Measurements from ENCODE around the gene MAT2B. TPM values are rescaled to one million over a fixed set of nuclear protein-coding genes. Genes with fewer than 3 reads are reported as not detected.
A peak's percentile ranks its signal among the peaks of the same experiment; 100 is the strongest.

MAT2B gene
- total RNA-seq, 4 donors from 2014 or later = 20.8 to 55.3 (median 44.8) TPM

- Histone ChIP-seq H3K9me3 (no peaks in the 10 kb centered on the region), H3K36me3 (no peaks in the 10 kb centered on the region), H3K4me3 (peak overlapping the region; percentile 74 to 94 (median 86)), H3K4me1 (peaks cover 0 to 80% (median 37%) of the 10 kb centered on the region in 3 donors), H3K27ac (peak overlapping the region; percentile 97 to 100 (median 99)), H3K27me3 (no peaks in the 10 kb centered on the region)
- intact Hi-C loops (cut with DNase I) = no loop called here
- no peak for DNase-seq
- TF ChIP-seq POLR2A (IDR thresholded peaks at IDR 0.05) (no peak), CTCF (IDR thresholded peaks at IDR 0.05) (no peak)
- 0 to 1% methylated on average over 8 of the region's 8 CpGs for whole genome bisulfite sequencing, 2 donors
Measured at GRCh38 chr5:163506726-163507125, 1.3 kb downstream of the MAT2B start.

GRCh38 chr5:163508753-163509152 lies 3.3 kb downstream of the MAT2B start:
- peak overlapping the region in 3 of 4 donors; percentile 33 to 93 (median 79) for H3K4me3 ChIP-seq
- 13 to 16% methylated on average over 5 of the region's 5 CpGs for WGBS, 2 donors
- no peak for DNase-seq
- no peaks in the 10 kb centered on the region for H3K9me3 ChIP-seq
- no peak for TF ChIP-seq CTCF (IDR thresholded peaks at IDR 0.05)
- TF ChIP-seq POLR2A (IDR thresholded peaks at IDR 0.05) = no peak
- intact Hi-C loops (cut with DNase I) = no loop called here
- peaks cover 0 to 79% (median 36%) of the 10 kb centered on the region in 3 donors for H3K4me1 ChIP-seq
- H3K36me3 ChIP-seq = peaks cover 0 to 20% (median 0%) of the 10 kb centered on the region in 3 donors
- H3K27ac ChIP-seq = peak overlapping the region; percentile 84 to 100 (median 98)
- H3K27me3 ChIP-seq = no peaks in the 10 kb centered on the region

- no peak for DNase-seq
- peaks cover 0 to 73% (median 34%) of the 10 kb centered on the region in 3 donors for H3K4me1 ChIP-seq
- WGBS, 2 donors = 4 to 10% methylated on average over 7 of the region's 7 CpGs
Measured at GRCh38 chr5:163509291-163509951, 4.0 kb downstream of the MAT2B start.

DNA sequence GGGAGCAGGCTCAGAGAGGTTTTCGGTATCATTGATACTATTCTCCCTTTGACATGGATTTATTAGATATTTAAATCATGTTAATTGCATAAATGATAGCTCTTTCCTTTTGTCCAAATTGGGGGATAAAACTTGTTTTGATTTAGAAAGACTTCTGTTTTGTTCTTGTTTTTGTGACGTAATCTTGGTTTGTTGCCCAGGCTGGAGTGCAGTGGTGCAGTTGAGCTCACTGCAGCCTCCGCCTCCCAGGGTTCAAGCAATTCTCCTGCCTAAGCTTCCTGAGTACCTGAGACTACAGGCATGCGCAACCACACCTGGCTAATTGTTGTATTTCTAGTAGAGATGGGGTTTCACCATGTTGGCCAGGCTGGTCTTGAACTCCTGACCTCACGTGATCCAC lies 7.1 kb downstream of the MAT2B start:
- Histone ChIP-seq H3K27ac (no peak overlapping the region), H3K27me3 (no peaks in the 10 kb centered on the region), H3K36me3 (peaks cover 5 to 57% (median 8%) of the 10 kb centered on the region in 3 donors), H3K4me3 (no peak overlapping the region), H3K9me3 (no peaks in the 10 kb centered on the region), H3K4me1 (peaks cover 0 to 55% (median 32%) of the 10 kb centered on the region in 3 donors)
- TF ChIP-seq POLR2A (IDR thresholded peaks at IDR 0.05) = no peak
- DNase-seq = no peak
- intact Hi-C loops (cut with DNase I) = loop anchor here (10.0 kb wide), 1 partner anchor 58 kb away; no protein-coding TSS in a partner anchor
- WGBS, 2 donors = 83 to 84% methylated on average over 5 of the region's 5 CpGs

More at GRCh38 chr5:163509291-163509951, 4.0 kb downstream of the MAT2B start:
- no peaks in the 10 kb centered on the region for H3K9me3 ChIP-seq
- TF ChIP-seq CTCF (IDR thresholded peaks at IDR 0.05) (no peak), POLR2A (IDR thresholded peaks at IDR 0.05) (peak in 1 of 4 donors; percentile 36)
- H3K27me3 ChIP-seq = no peaks in the 10 kb centered on the region
- intact Hi-C loops (cut with DNase I) = no loop called here
- H3K27ac ChIP-seq = peak overlapping the region; percentile 84 to 100 (median 98)
- H3K36me3 ChIP-seq = peaks cover 0 to 27% (median 3%) of the 10 kb centered on the region in 3 donors
- peak overlapping the region in 3 of 4 donors; percentile 33 to 93 (median 79) for H3K4me3 ChIP-seq

- TF ChIP-seq CTCF (IDR thresholded peaks at IDR 0.05) (no peak), POLR2A (IDR thresholded peaks at IDR 0.05) (no peak)
- 70 to 88% methylated on average over 1 of the region's 1 CpG for WGBS, 2 donors
- H3K27me3 ChIP-seq = no peaks in the 10 kb centered on the region
- no peak for DNase-seq
- H3K4me1 ChIP-seq = no peaks in the 10 kb centered on the region
- intact Hi-C loops (cut with DNase I) = no loop called here
- H3K27ac ChIP-seq = no peak overlapping the region
- peaks cover 0 to 25% (median 0%) of the 10 kb centered on the region in 3 donors for H3K36me3 ChIP-seq
- no peak overlapping the region for H3K4me3 ChIP-seq
- H3K9me3 ChIP-seq = no peaks in the 10 kb centered on the region
Measured at GRCh38 chr5:163525096-163525495, 19.7 kb downstream of the MAT2B start.
